K562 (cell line): ENCODE data around the gene KCNAB2. TPM values are rescaled to one million over a fixed set of nuclear protein-coding genes. Genes with fewer than 3 reads are reported as not detected.

ENCODE experiments used
- ATAC-seq: fragments of 200-7000 bp; cut with Tn5 transposase; 3 replicates; pipeline ENCODE4 v1.9.1; 2020; ENCODE audit warnings: moderate library complexity
- BruUV-seq: library from RNA; stranded (reverse); fragments of 400-500 nt; replicated peaks from 2 replicates; lab custom pipeline; 2021; lab: Mats Ljungman, UMichigan
- CTCF ChIA-PET: fragments of 300-600 bp; formaldehyde crosslinking; extraction: SDS; loops from one replicate; lab custom pipeline; 2021; ENCODE audit warnings: low intra/inter-chr PET ratio; lab: Yijun Ruan, JAX
- POLR2A ChIA-PET: fragments of 300-600, 350-650 bp; sonication (Branson Sonifier 250); formaldehyde crosslinking; extraction: SDS; loops from one replicate; lab custom pipeline; 2021; ENCODE audit warnings: antibody characterized with exemption, inconsistent platforms; lab: Yijun Ruan, JAX
- DNase-seq, 4 experiments: peaks; one replicate each; pipeline versions ENCODE4 v3.0.0 to v3.0.0-alpha.2; 2011 to 2018; ENCODE audit warnings: low spot score in 3 of 4, mixed read lengths in 3 of 4; ENCODE audit errors: extremely low read depth in 1 of 4
- FAIRE-seq: peaks from 2 replicates; lab custom pipeline; 2011; peaks lifted over from hg19 to GRCh38; lab: Jason Lieb, UNC
- H2AFZ ChIP-seq: 2 replicates; pipeline ENCODE4 v1.6.0; 2011; ENCODE audit warnings: low read depth, low read length, control low read depth, inconsistent platforms
- H3K27ac ChIP-seq: fragments of 200-600 bp; 3 replicates; pipeline ENCODE4 v1.8.0; 2011; ENCODE audit warnings: low read depth, mild to moderate bottlenecking, control low read depth, inconsistent platforms, low read length, moderate library complexity, mixed read lengths; ENCODE audit errors: extremely low read depth
- H3K27me3 ChIP-seq, 2 experiments: fragments of 300-600 bp in 1 of 2; 2 replicates in 1 of 2; 3 replicates in 1 of 2; pipeline versions ENCODE4 v1.6.0 to v1.8.0; 2011; ENCODE audit warnings: inconsistent platforms in 2 of 2, low read length in 2 of 2, mild to moderate bottlenecking in 1 of 2, mixed read lengths in 1 of 2, moderate library complexity in 1 of 2; ENCODE audit not compliant: control insufficient read depth in 2 of 2, insufficient read depth in 2 of 2
- H3K36me3 ChIP-seq: fragments of 300-600 bp; 3 replicates; pipeline ENCODE4 v1.8.0; 2011; ENCODE audit warnings: mild to moderate bottlenecking, low read length, inconsistent platforms; ENCODE audit not compliant: control insufficient read depth, insufficient read depth
- H3K4me1 ChIP-seq, 2 experiments: fragments of 200-600 bp in 1 of 2; replicated peaks in 1 of 2; 2 replicates in 1 of 2; 3 replicates in 1 of 2; pipeline versions ENCODE4 v1.5.1 to v1.8.0; 2011; ENCODE audit warnings: inconsistent platforms in 2 of 2, low read length in 2 of 2, mild to moderate bottlenecking in 1 of 2, mixed read lengths in 1 of 2, moderate library complexity in 1 of 2; ENCODE audit not compliant: control insufficient read depth in 2 of 2, insufficient read depth in 2 of 2
- H3K4me2 ChIP-seq: 2 replicates; pipeline ENCODE4 v1.6.1; 2011; ENCODE audit warnings: low read length, control low read depth, inconsistent platforms, mixed read lengths; ENCODE audit not compliant: insufficient read depth
- H3K4me3 ChIP-seq: fragments of 200-600 bp; sonication (generic), shearing (Covaris generic); 2 replicates; pipeline ENCODE4 v1.5.1; 2016; ENCODE audit warnings: control low read depth, inconsistent platforms
- H3K79me2 ChIP-seq: fragments of 200-600 bp; 3 replicates; pipeline ENCODE4 v1.8.0; 2011; ENCODE audit warnings: low read length, inconsistent platforms; ENCODE audit not compliant: control insufficient read depth, insufficient read depth
- H3K9ac ChIP-seq, 2 experiments: 2 replicates each; pipeline versions ENCODE4 v1.6.0 to v1.6.1; 2011; ENCODE audit warnings: low read depth in 2 of 2, low read length in 2 of 2, control low read depth in 1 of 2, inconsistent platforms in 1 of 2, mild to moderate bottlenecking in 1 of 2, mixed read lengths in 1 of 2; ENCODE audit not compliant: insufficient read depth in 1 of 2
- H3K9me1 ChIP-seq: one replicate; pipeline ENCODE4 v1.6.0; 2011; ENCODE audit warnings: inconsistent platforms, mild to moderate bottlenecking, low read length, moderate library complexity; ENCODE audit not compliant: control insufficient read depth, insufficient read depth
- H3K9me3 ChIP-seq: replicated peaks from 2 replicates; pipeline ENCODE4 v1.5.1; 2011; ENCODE audit warnings: low read depth, low read length, inconsistent platforms; ENCODE audit not compliant: control insufficient read depth, insufficient read depth
- H4K20me1 ChIP-seq: replicated peaks from 2 replicates; pipeline ENCODE4 v1.6.1; 2011; ENCODE audit warnings: low read length, inconsistent platforms, mixed read lengths; ENCODE audit not compliant: control insufficient read depth, insufficient read depth
- ADNP ChIP-seq: fragments of 200-800 bp; sonication (Bioruptor generic); IDR thresholded peaks from 2 replicates; pipeline ENCODE4 v1.6.1; 2016; ENCODE audit warnings: missing genetic modification characterization, missing compliant biosample characterization
- BCL6 ChIP-seq: fragments of 250-450 bp; sonication (Bioruptor Pico); IDR thresholded peaks from 2 replicates; pipeline ENCODE4 v1.4.0; 2020
- BCOR ChIP-seq: fragments of 450-650 bp; IDR thresholded peaks from 2 replicates; pipeline ENCODE4 v1.6.1; 2016
- HDAC2 ChIP-seq: fragments of 450-650 bp; IDR thresholded peaks from 2 replicates; pipeline ENCODE4 v1.6.1; 2016; ENCODE audit warnings: mild to moderate bottlenecking
- KDM1A ChIP-seq, 2 experiments: fragments of 450-650 bp; IDR thresholded peaks; 2 replicates each; pipeline ENCODE4 v1.6.1; 2016; ENCODE audit warnings: mild to moderate bottlenecking in 2 of 2
- LEF1 ChIP-seq: fragments of 450-650 bp; IDR thresholded peaks from 2 replicates; pipeline ENCODE4 v1.6.1; 2016; ENCODE audit warnings: mild to moderate bottlenecking
- MAFG ChIP-seq: fragments of 450-650 bp; conservative IDR thresholded peaks from 2 replicates; pipeline ENCODE4 v1.6.1; 2016; ENCODE audit warnings: missing genetic modification characterization, missing compliant biosample characterization
- NCOA4 ChIP-seq: fragments of 450-650 bp; IDR thresholded peaks from 2 replicates; pipeline ENCODE4 v1.6.1; 2018; ENCODE audit warnings: mild to moderate bottlenecking; ENCODE audit not compliant: partially characterized antibody
- RBM25 ChIP-seq: fragments of 200-400 bp; formaldehyde crosslinking; IDR thresholded peaks from 2 replicates; pipeline ENCODE4 v1.6.1; 2018; ENCODE audit warnings: low read length, low read depth, moderate library complexity; ENCODE audit not compliant: severe bottlenecking
- RCOR1 ChIP-seq, 2 experiments: IDR thresholded peaks; 2 replicates each; pipeline ENCODE4 v1.6.1; 2012; ENCODE audit warnings: low read depth in 2 of 2, low read length in 2 of 2, borderline replicate concordance in 1 of 2, improper control_type of control experiment in 1 of 2
- ZEB2 ChIP-seq: fragments of 450-650 bp; IDR thresholded peaks from 2 replicates; pipeline ENCODE4 v1.6.1; 2016
- ZFP30 ChIP-seq: fragments of 250-450 bp; sonication (Bioruptor Pico); IDR thresholded peaks from 2 replicates; pipeline ENCODE4 v1.8.0; 2022; ENCODE audit warnings: moderate library complexity, mild to moderate bottlenecking, inconsistent platforms, borderline replicate concordance
- ZNF12 ChIP-seq: sonication (generic); formaldehyde crosslinking; IDR thresholded peaks from 2 replicates; pipeline ENCODE4 v1.4.0; 2020; ENCODE audit warnings: mild to moderate bottlenecking, missing genetic modification reagents
- ZNF239 ChIP-seq: fragments of 250-450 bp; sonication (Bioruptor Pico); IDR thresholded peaks from 2 replicates; pipeline ENCODE4 v1.4.0; 2020; ENCODE audit warnings: mild to moderate bottlenecking
- WGBS: fragments of 100-300 bp; shearing (Covaris generic); methylation state at CpG from one replicate; pipeline ENCODE4 v1.1.6; 2016; ENCODE audit warnings: low coverage, mixed read lengths; ENCODE audit not compliant: insufficient coverage; ENCODE audit errors: missing lambda C conversion rate; 5-methylcytosine and 5-hydroxymethylcytosine counted together
- in situ Hi-C: fragments of 300-500 bp; cut with MboI; formaldehyde crosslinking; loops from 4 replicates; pipeline ENCODE4 v1.15.0; 2018; ENCODE audit warnings: inconsistent platforms, mixed read lengths
- intact Hi-C: fragments of 100-400 bp; cut with micrococcal nuclease; formaldehyde crosslinking; loops from 2 replicates; pipeline ENCODE4 v1.14.2; 2022
- polyA plus RNA-seq, 8 experiments: library from polyadenylated mRNA; depleted of rRNA in 4 of 8; stranded (reverse) in 5 of 8; unstranded in 3 of 8; fragments of >200 nt; fragmentation: Nextera tagmentation in 2 of 8; fragmentation: Illumina TruSeq in 1 of 8; extraction: Ambion mirVana in 2 of 8; extraction: Trizol in 1 of 8; gene quantifications; 2 replicates each; pipeline versions ENCODE4 v1.2.1 to v1.2.3, GENCODE V29; 2011 to 2014; ENCODE audit warnings: inconsistent platforms in 1 of 8, missing spikeins in 1 of 8
- total RNA-seq, 7 experiments: library from RNA; depleted of rRNA in 6 of 7; stranded (reverse); fragments of >200 nt in 6 of 7; fragmentation: Illumina TruSeq in 2 of 7; extraction: Trizol in 2 of 7; gene quantifications; 2 replicates each; pipeline versions ENCODE4 v1.2.1 to v1.2.3, GENCODE V29; 2011 to 2021; ENCODE audit warnings: low replicate concordance in 1 of 7
- TF ChIP-seq, protein P1 (sequence below): fragments of 250-450 bp; sonication (Bioruptor Pico); IDR thresholded peaks from 2 replicates; pipeline ENCODE4 v1.8.0; 2022; ENCODE audit warnings: moderate library complexity, mild to moderate bottlenecking, inconsistent platforms
- TF ChIP-seq, protein P2 (sequence below): sonication (generic); formaldehyde crosslinking; IDR thresholded peaks from 2 replicates; pipeline ENCODE4 v1.8.0; 2022; ENCODE audit warnings: mild to moderate bottlenecking, missing genetic modification reagents
- TF ChIP-seq, protein P3 (sequence below): fragments of 450-650 bp; IDR thresholded peaks from 2 replicates; pipeline ENCODE4 v1.7.1; 2018; ENCODE audit warnings: mild to moderate bottlenecking, low read depth; ENCODE audit not compliant: partially characterized antibody
- TF ChIP-seq, protein P4 (sequence below): fragments of 450-650 bp; IDR thresholded peaks from 2 replicates; pipeline ENCODE4 v1.6.1; 2014; ENCODE audit warnings: low read depth, mild to moderate bottlenecking, moderate library complexity, borderline replicate concordance

The KCNAB2 gene
- total and polyA plus RNA-seq, 9 of the 15 experiments (the other 6 are each of a cell fraction or from before 2014, with no cell fraction given), result 1.8 to 15.8 (median 7.1) TPM

DNA sequence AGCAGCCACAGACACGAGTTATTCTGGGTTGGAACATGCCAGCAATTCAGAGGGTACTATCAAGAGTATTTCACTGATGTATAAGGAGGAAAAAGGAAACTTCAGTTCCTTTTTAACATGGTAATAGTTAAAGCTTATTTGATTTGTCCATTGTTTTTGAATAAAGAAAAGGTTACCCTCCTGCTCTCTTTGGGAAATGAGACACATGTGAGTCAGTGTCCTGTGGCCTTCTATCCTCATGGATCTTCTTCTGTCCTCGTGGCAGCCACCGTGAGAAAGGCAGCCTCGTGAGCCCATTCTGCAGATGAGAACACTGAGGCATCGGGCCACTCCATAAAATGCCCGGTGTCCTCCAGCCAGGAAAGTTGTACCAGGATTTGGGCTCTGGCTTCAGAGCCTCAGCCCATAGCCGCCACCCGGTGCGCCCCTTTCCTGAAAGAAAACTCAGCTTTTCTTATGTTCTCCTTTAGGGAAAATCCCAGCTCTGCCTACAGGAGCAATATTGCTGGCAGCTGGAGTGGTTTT is 24.8 kb downstream of the KCNAB2 start:
- ATAC-seq (no peak), FAIRE-seq (no peak), DNase-seq (no peak)
- H3K4me1 ChIP-seq, result peaks cover 2 to 29% of the 10 kb centered on the region in 2 experiments; a peak in 4 of 5 replicates
- in situ Hi-C loops (no loop called here), intact Hi-C loops (no loop called here)
- no peak overlapping the region for H3K27ac ChIP-seq
- ChIA-PET POLR2A (interaction anchor here (0.7 to 1.3 kb wide), 3 partner anchors 10 to 120 kb away, joined by 3 to 5 read pairs (median 3); no protein-coding TSS in a partner anchor), CTCF (interaction anchor here (0.6 kb wide), 1 partner anchor 208 kb away, joined by 4 read pairs; no protein-coding TSS in a partner anchor)
- WGBS, result 4% methylated on average over 9 of the region's 9 CpGs
- H3K79me2 ChIP-seq, result no peaks in the 10 kb centered on the region
- peaks cover 38 to 68% of the 10 kb centered on the region in 2 experiments; a peak in 4 of 5 replicates for H3K27me3 ChIP-seq
- peaks cover 41% of the 10 kb centered on the region for H4K20me1 ChIP-seq
- H3K36me3 ChIP-seq, result no peaks in the 10 kb centered on the region
- H3K9ac ChIP-seq, result no peak overlapping the region
- no peak overlapping the region for H2AFZ ChIP-seq
- H3K9me1 ChIP-seq, result peaks cover 2% of the 10 kb centered on the region
- no peak overlapping the region for H3K4me2 ChIP-seq
- H3K4me3 ChIP-seq, result no peak overlapping the region
- no peaks in the 10 kb centered on the region for H3K9me3 ChIP-seq
- BruUV-seq, result no TSS peak
- TF ChIP-seq, protein P1, sequence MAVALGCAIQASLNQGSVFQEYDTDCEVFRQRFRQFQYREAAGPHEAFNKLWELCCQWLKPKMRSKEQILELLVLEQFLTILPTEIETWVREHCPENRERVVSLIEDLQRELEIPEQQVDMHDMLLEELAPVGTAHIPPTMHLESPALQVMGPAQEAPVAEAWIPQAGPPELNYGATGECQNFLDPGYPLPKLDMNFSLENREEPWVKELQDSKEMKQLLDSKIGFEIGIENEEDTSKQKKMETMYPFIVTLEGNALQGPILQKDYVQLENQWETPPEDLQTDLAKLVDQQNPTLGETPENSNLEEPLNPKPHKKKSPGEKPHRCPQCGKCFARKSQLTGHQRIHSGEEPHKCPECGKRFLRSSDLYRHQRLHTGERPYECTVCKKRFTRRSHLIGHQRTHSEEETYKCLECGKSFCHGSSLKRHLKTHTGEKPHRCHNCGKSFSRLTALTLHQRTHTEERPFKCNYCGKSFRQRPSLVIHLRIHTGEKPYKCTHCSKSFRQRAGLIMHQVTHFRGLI (CRISPR knock-in tag), result no peak
- TF ChIP-seq ZEB2 (no peak), HDAC2 (0 out of 2 replicates have a peak, but pooled peaks have one; percentile 42), MAFG (tag) (no peak), LEF1 (no peak), ZFP30 (CRISPR knock-in tag) (no peak), ZNF12 (CRISPR knock-in tag) (no peak), BCL6 (CRISPR knock-in tag) (no peak), BCOR (peak; percentile 90), NCOA4 (no peak), KDM1A (IDR thresholded peaks at IDR 0.05) (peak; percentile 56 to 61; a peak in 2 of 4 replicates), RCOR1 (IDR thresholded peaks at IDR 0.05; ENCODE audit: borderline replicate concordance in 1 of 2, low read depth in 2 of 2, low read length in 2 of 2) (0 out of 4 replicates have a peak, but pooled peaks of 1 of the 2 experiments have one; percentile 33), ADNP (tag) (0 out of 2 replicates have a peak, but pooled peaks have one; percentile 58), RBM25 (peak; percentile 85), ZNF239 (CRISPR knock-in tag) (no peak)
- TF ChIP-seq, protein P2, sequence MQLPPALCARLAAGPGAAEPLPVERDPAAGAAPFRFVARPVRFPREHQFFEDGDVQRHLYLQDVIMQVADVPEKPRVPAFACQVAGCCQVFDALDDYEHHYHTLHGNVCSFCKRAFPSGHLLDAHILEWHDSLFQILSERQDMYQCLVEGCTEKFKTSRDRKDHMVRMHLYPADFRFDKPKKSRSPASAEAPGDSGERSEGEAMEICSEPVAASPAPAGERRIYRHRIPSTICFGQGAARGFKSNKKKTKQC, result no peak
- TF ChIP-seq, protein P3, sequence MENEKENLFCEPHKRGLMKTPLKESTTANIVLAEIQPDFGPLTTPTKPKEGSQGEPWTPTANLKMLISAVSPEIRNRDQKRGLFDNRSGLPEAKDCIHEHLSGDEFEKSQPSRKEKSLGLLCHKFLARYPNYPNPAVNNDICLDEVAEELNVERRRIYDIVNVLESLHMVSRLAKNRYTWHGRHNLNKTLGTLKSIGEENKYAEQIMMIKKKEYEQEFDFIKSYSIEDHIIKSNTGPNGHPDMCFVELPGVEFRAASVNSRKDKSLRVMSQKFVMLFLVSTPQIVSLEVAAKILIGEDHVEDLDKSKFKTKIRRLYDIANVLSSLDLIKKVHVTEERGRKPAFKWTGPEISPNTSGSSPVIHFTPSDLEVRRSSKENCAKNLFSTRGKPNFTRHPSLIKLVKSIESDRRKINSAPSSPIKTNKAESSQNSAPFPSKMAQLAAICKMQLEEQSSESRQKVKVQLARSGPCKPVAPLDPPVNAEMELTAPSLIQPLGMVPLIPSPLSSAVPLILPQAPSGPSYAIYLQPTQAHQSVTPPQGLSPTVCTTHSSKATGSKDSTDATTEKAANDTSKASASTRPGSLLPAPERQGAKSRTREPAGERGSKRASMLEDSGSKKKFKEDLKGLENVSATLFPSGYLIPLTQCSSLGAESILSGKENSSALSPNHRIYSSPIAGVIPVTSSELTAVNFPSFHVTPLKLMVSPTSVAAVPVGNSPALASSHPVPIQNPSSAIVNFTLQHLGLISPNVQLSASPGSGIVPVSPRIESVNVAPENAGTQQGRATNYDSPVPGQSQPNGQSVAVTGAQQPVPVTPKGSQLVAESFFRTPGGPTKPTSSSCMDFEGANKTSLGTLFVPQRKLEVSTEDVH, result no peak
- TF ChIP-seq, protein P4, sequence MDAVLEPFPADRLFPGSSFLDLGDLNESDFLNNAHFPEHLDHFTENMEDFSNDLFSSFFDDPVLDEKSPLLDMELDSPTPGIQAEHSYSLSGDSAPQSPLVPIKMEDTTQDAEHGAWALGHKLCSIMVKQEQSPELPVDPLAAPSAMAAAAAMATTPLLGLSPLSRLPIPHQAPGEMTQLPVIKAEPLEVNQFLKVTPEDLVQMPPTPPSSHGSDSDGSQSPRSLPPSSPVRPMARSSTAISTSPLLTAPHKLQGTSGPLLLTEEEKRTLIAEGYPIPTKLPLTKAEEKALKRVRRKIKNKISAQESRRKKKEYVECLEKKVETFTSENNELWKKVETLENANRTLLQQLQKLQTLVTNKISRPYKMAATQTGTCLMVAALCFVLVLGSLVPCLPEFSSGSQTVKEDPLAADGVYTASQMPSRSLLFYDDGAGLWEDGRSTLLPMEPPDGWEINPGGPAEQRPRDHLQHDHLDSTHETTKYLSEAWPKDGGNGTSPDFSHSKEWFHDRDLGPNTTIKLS, result no peak
